Astrocyte (in vitro differentiated cells and primary cell): ENCODE data around the gene PRSS36.

Experiments
- CTCF ChIP-seq: IDR thresholded peaks from 2 replicates; pipeline ENCODE4 v1.5.1; 2011; ENCODE audit warnings: low read depth, mild to moderate bottlenecking, inconsistent platforms, low read length, moderate library complexity; ENCODE audit not compliant: insufficient read depth
- EZH2 ChIP-seq: IDR thresholded peaks from 2 replicates; pipeline ENCODE4 v1.6.1; 2012; ENCODE audit warnings: mild to moderate bottlenecking, low read length, inconsistent platforms; ENCODE audit not compliant: insufficient read depth

GRCh38 chr16:31108035-31108793, 41.7 kb downstream of the PRSS36 start, which contains the start of gene BCKDK:
- TF ChIP-seq EZH2 (no peak), CTCF (no peak)
